ENCODE measurements around the gene FMN2. TPM values are rescaled to one million over a fixed set of nuclear protein-coding genes. Genes with fewer than 3 reads are reported as not detected.

Gene FMN2
- total RNA-seq, 1 donor from 2014 or later = 1.7 TPM

- H3K79me2 ChIP-seq (ENCODE audit: low read depth) = no peaks in the 10 kb centered on the region
- Mint-ChIP-seq H3K27me3 (ENCODE audit: insufficient read depth, low read depth) (peaks cover 2% of the 10 kb centered on the region), H3K4me1 (peaks cover 16% of the 10 kb centered on the region), H3K9me3 (no peaks in the 10 kb centered on the region), H3K4me3 (no peak overlapping the region), H3K36me3 (peaks cover 4% of the 10 kb centered on the region), H3K27ac (no peak overlapping the region)
- DNase-seq (ENCODE audit: low spot score) = no peak
- H3K36me3 ChIP-seq = no peaks in the 10 kb centered on the region
- no peaks in the 10 kb centered on the region for H3F3A ChIP-seq (ENCODE audit: low read depth)
- no peaks in the 10 kb centered on the region for H3K27me3 ChIP-seq
- H3K9me3 ChIP-seq (ENCODE audit: low read depth) = no peaks in the 10 kb centered on the region
- H2AFZ ChIP-seq (replicated peaks) = no peak overlapping the region
- no peak overlapping the region for H3K27ac ChIP-seq
- TF ChIP-seq EZH2phosphoT487 (IDR thresholded peaks at IDR 0.05) (no peak), EZH2 (IDR thresholded peaks at IDR 0.05) (no peak), CTCF (IDR thresholded peaks at IDR 0.05) (no peak)
- H3K4me2 ChIP-seq = no peak overlapping the region
- H3K4me3 ChIP-seq = no peak overlapping the region
- no peaks in the 10 kb centered on the region for H4K20me1 ChIP-seq (ENCODE audit: low read depth)
- H3K9ac ChIP-seq = no peak overlapping the region
- H3K4me1 ChIP-seq = peaks cover 5% of the 10 kb centered on the region
These were observed 250.6 kb downstream of the FMN2 start for GRCh38 chr1:240342251-240342625.

- Histone ChIP-seq H3K9me3 (ENCODE audit: low read depth) (no peaks in the 10 kb centered on the region), H3K79me2 (ENCODE audit: low read depth) (no peaks in the 10 kb centered on the region), H3K4me3 (no peak overlapping the region), H2AFZ (replicated peaks) (no peak overlapping the region), H3K4me1 (no peaks in the 10 kb centered on the region), H3K4me2 (no peak overlapping the region), H3K27ac (no peak overlapping the region), H3K36me3 (no peaks in the 10 kb centered on the region), H3K27me3 (no peaks in the 10 kb centered on the region), H3F3A (ENCODE audit: low read depth) (no peaks in the 10 kb centered on the region), H3K9ac (no peak overlapping the region), H4K20me1 (ENCODE audit: low read depth) (no peaks in the 10 kb centered on the region)
- DNase-seq (ENCODE audit: low spot score) = no peak
- no peaks in the 10 kb centered on the region for H3K9me3 Mint-ChIP-seq
- H3K27me3 Mint-ChIP-seq (ENCODE audit: insufficient read depth, low read depth) = peaks cover 2% of the 10 kb centered on the region
- H3K4me3 Mint-ChIP-seq = no peak overlapping the region
- peaks cover 8% of the 10 kb centered on the region for H3K4me1 Mint-ChIP-seq
- peaks cover 7% of the 10 kb centered on the region for H3K36me3 Mint-ChIP-seq
- TF ChIP-seq EZH2phosphoT487 (IDR thresholded peaks at IDR 0.05) (no peak), EZH2 (IDR thresholded peaks at IDR 0.05) (no peak), CTCF (IDR thresholded peaks at IDR 0.05) (no peak)
- no peak overlapping the region for H3K27ac Mint-ChIP-seq
These were observed 251.4 kb downstream of the FMN2 start for GRCh38 chr1:240343045-240343444.

- no peak overlapping the region for H3K4me3 Mint-ChIP-seq
- peaks cover 7% of the 10 kb centered on the region for H3K4me1 Mint-ChIP-seq
- Histone ChIP-seq H4K20me1 (ENCODE audit: low read depth) (no peaks in the 10 kb centered on the region), H3K4me2 (no peak overlapping the region), H3K27me3 (no peaks in the 10 kb centered on the region), H3K4me1 (no peaks in the 10 kb centered on the region), H3K79me2 (ENCODE audit: low read depth) (no peaks in the 10 kb centered on the region), H3K36me3 (no peaks in the 10 kb centered on the region), H3F3A (ENCODE audit: low read depth) (no peaks in the 10 kb centered on the region), H3K27ac (no peak overlapping the region), H3K9me3 (ENCODE audit: low read depth) (no peaks in the 10 kb centered on the region), H2AFZ (replicated peaks) (no peak overlapping the region), H3K9ac (no peak overlapping the region), H3K4me3 (no peak overlapping the region)
- DNase-seq (ENCODE audit: low spot score) = no peak
- no peaks in the 10 kb centered on the region for H3K9me3 Mint-ChIP-seq
- TF ChIP-seq EZH2 (IDR thresholded peaks at IDR 0.05) (no peak), EZH2phosphoT487 (IDR thresholded peaks at IDR 0.05) (no peak), CTCF (IDR thresholded peaks at IDR 0.05) (no peak)
- H3K27ac Mint-ChIP-seq = no peak overlapping the region
- H3K36me3 Mint-ChIP-seq = peaks cover 4% of the 10 kb centered on the region
- peaks cover 2% of the 10 kb centered on the region for H3K27me3 Mint-ChIP-seq (ENCODE audit: insufficient read depth, low read depth)
These were observed 252.3 kb downstream of the FMN2 start for GRCh38 chr1:240343966-240344365.
